ENCODE data around the gene KMT5C.

Gene KMT5C

GRCh38 chr19:55376241-55376933, 36.7 kb downstream of the KMT5C start, which contains the start of gene TMEM190:
Gene TMEM190 (plus strand): TSS chr19:55376826. CDS start chr19:55376854, 28 bp downstream.
- no peak for TF ChIP-seq ARNTL (CRISPR knock-in tag; IDR thresholded peaks at IDR 0.05; ENCODE audit: borderline replicate concordance, low read depth)
- no peak for ATAC-seq

DNA sequence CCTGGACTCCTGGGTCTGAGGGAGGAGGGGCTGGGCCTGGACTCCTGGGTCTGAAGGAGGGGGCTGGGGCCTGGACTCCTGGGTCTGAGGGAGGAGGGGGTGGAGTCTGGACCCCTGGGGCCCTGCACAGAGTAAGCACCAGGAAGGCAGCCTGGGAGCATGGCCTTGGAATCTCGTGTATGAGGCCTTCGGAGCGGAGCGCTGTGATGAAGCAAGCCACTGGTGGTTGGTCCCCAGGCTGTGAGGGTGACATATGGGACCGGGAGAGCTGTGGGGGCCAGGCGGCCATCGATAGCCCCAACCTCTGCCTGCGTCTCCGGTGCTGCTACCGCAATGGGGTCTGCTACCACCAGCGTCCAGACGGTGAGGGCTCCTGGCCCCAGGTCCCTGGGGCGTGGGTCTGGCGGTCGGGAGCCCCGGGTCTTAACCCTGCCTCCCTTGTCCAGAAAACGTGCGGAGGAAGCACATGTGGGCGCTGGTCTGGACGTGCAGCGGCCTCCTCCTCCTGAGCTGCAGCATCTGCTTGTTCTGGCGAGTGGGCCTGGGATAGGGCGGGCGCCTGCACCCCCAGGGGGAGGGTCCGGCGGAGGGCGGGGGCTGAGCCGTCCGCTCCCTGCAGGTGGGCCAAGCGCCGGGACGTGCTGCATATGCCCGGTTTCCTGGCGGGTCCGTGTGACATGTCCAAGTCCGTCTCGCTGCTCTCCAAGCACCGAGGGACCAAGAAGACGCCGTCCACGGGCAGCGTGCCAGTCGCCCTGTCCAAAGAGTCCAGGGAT, 37.9 kb downstream of the KMT5C start:
- no peak for ATAC-seq
- TF ChIP-seq POU6F1 (CRISPR knock-in tag; IDR thresholded peaks at IDR 0.05; ENCODE audit: borderline replicate concordance, low read depth) (no peak), ZFP30 (CRISPR knock-in tag; IDR thresholded peaks at IDR 0.05) (no peak), TCF4 (CRISPR knock-in tag; IDR thresholded peaks at IDR 0.05; ENCODE audit: borderline replicate concordance) (no peak), ZFP3 (CRISPR knock-in tag; IDR thresholded peaks at IDR 0.05) (no peak)
- TF ChIP-seq, protein P1, sequence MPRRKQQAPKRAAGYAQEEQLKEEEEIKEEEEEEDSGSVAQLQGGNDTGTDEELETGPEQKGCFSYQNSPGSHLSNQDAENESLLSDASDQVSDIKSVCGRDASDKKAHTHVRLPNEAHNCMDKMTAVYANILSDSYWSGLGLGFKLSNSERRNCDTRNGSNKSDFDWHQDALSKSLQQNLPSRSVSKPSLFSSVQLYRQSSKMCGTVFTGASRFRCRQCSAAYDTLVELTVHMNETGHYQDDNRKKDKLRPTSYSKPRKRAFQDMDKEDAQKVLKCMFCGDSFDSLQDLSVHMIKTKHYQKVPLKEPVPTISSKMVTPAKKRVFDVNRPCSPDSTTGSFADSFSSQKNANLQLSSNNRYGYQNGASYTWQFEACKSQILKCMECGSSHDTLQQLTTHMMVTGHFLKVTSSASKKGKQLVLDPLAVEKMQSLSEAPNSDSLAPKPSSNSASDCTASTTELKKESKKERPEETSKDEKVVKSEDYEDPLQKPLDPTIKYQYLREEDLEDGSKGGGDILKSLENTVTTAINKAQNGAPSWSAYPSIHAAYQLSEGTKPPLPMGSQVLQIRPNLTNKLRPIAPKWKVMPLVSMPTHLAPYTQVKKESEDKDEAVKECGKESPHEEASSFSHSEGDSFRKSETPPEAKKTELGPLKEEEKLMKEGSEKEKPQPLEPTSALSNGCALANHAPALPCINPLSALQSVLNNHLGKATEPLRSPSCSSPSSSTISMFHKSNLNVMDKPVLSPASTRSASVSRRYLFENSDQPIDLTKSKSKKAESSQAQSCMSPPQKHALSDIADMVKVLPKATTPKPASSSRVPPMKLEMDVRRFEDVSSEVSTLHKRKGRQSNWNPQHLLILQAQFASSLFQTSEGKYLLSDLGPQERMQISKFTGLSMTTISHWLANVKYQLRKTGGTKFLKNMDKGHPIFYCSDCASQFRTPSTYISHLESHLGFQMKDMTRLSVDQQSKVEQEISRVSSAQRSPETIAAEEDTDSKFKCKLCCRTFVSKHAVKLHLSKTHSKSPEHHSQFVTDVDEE (CRISPR knock-in tag; IDR thresholded peaks at IDR 0.05) = no peak

DNA sequence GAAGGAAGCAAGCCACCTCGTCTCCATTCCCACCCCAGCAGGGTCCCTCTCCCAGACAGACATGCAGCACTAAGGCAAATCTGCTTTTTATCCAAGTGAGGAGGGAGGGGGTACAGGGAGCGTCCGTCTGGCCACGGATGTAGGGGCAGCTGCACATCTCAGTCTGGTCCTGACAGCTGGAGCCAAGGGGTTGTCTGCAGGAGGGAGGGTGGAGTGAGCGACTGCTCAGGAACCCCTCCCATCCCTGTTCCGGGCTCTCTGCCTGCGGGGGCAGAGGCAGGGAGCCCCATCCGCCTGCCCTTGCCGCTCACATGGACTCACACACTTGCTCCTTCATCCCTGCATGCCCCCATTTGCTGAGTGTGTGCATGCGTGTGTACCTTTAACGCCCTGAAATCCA, 39.5 kb downstream of the KMT5C start:
- no peak for TF ChIP-seq ZFP30 (CRISPR knock-in tag; IDR thresholded peaks at IDR 0.05)
- no peak for TF ChIP-seq POU6F1 (CRISPR knock-in tag; IDR thresholded peaks at IDR 0.05; ENCODE audit: borderline replicate concordance, low read depth)
- TF ChIP-seq ZNF70 (CRISPR knock-in tag; IDR thresholded peaks at IDR 0.05) = no peak
- TF ChIP-seq ZFP3 (CRISPR knock-in tag; IDR thresholded peaks at IDR 0.05) = no peak
- no peak for TF ChIP-seq ZC3H10 (CRISPR knock-in tag; IDR thresholded peaks at IDR 0.05)
- TF ChIP-seq TCF4 (CRISPR knock-in tag; IDR thresholded peaks at IDR 0.05; ENCODE audit: borderline replicate concordance) = no peak
- no peak for TF ChIP-seq BACH2 (CRISPR knock-in tag; IDR thresholded peaks at IDR 0.05; ENCODE audit: borderline replicate concordance)
- TF ChIP-seq ARNTL (CRISPR knock-in tag; IDR thresholded peaks at IDR 0.05; ENCODE audit: borderline replicate concordance, low read depth) = no peak
- no peak for ATAC-seq

DNA sequence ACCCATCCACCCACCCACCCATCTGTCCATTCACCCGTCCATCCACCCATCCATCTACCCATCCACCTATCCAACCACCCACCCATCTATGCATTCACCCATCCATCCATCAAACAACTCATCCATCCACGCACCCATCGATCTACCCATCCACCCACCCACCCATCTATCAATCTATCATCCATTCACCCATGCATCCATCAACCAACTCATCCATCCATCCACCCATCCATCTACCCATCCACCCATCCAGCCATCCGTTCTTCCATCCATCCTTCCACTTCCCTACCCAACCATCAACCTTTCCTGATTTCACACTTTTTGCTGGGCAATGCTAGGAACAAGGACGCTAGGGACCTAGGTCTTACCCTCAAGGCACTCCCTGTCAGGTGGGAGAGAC, 42.3 kb downstream of the KMT5C start:
- TF ChIP-seq ISL1 (CRISPR knock-in tag; IDR thresholded peaks at IDR 0.05) = no peak
- TF ChIP-seq PPARA (CRISPR knock-in tag; IDR thresholded peaks at IDR 0.05; ENCODE audit: borderline replicate concordance) = no peak
- no peak for TF ChIP-seq ZC3H10 (CRISPR knock-in tag; IDR thresholded peaks at IDR 0.05)
- TF ChIP-seq CSRNP3 (CRISPR knock-in tag; IDR thresholded peaks at IDR 0.05) = no peak
- no peak for TF ChIP-seq ZFP3 (CRISPR knock-in tag; IDR thresholded peaks at IDR 0.05)
- no peak for TF ChIP-seq TCF4 (CRISPR knock-in tag; IDR thresholded peaks at IDR 0.05; ENCODE audit: borderline replicate concordance)
- TF ChIP-seq ARNTL (CRISPR knock-in tag; IDR thresholded peaks at IDR 0.05; ENCODE audit: borderline replicate concordance, low read depth) = no peak
- TF ChIP-seq ZFP30 (CRISPR knock-in tag; IDR thresholded peaks at IDR 0.05) = no peak
- no peak for TF ChIP-seq BACH2 (CRISPR knock-in tag; IDR thresholded peaks at IDR 0.05; ENCODE audit: borderline replicate concordance)
- no peak for TF ChIP-seq RARB (CRISPR knock-in tag; IDR thresholded peaks at IDR 0.05)
- TF ChIP-seq ZNF8 (CRISPR knock-in tag; IDR thresholded peaks at IDR 0.05) = no peak
- TF ChIP-seq ZNF565 (CRISPR knock-in tag; conservative IDR thresholded peaks at IDR 0.05; ENCODE audit: low read depth) = no peak
- TF ChIP-seq, protein P2, sequence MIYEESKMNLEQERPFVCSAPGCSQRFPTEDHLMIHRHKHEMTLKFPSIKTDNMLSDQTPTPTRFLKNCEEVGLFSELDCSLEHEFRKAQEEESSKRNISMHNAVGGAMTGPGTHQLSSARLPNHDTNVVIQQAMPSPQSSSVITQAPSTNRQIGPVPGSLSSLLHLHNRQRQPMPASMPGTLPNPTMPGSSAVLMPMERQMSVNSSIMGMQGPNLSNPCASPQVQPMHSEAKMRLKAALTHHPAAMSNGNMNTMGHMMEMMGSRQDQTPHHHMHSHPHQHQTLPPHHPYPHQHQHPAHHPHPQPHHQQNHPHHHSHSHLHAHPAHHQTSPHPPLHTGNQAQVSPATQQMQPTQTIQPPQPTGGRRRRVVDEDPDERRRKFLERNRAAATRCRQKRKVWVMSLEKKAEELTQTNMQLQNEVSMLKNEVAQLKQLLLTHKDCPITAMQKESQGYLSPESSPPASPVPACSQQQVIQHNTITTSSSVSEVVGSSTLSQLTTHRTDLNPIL (CRISPR knock-in tag; IDR thresholded peaks at IDR 0.05; ENCODE audit: low read depth) = no peak
- no peak for TF ChIP-seq TOX (CRISPR knock-in tag; IDR thresholded peaks at IDR 0.05; ENCODE audit: borderline replicate concordance)
- TF ChIP-seq ZNF70 (CRISPR knock-in tag; IDR thresholded peaks at IDR 0.05) = no peak
- no peak for TF ChIP-seq SNAI2 (CRISPR knock-in tag; IDR thresholded peaks at IDR 0.05)
- TF ChIP-seq, protein P3, sequence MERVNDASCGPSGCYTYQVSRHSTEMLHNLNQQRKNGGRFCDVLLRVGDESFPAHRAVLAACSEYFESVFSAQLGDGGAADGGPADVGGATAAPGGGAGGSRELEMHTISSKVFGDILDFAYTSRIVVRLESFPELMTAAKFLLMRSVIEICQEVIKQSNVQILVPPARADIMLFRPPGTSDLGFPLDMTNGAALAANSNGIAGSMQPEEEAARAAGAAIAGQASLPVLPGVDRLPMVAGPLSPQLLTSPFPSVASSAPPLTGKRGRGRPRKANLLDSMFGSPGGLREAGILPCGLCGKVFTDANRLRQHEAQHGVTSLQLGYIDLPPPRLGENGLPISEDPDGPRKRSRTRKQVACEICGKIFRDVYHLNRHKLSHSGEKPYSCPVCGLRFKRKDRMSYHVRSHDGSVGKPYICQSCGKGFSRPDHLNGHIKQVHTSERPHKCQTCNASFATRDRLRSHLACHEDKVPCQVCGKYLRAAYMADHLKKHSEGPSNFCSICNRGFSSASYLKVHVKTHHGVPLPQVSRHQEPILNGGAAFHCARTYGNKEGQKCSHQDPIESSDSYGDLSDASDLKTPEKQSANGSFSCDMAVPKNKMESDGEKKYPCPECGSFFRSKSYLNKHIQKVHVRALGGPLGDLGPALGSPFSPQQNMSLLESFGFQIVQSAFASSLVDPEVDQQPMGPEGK (CRISPR knock-in tag; IDR thresholded peaks at IDR 0.05; ENCODE audit: borderline replicate concordance) = no peak
- ATAC-seq = no peak

Data from SK-N-SH treated with all-trans-retinoic acid at 6 μM for 48 hours (cell line).